Neural cell (in vitro differentiated cells): ENCODE data around the gene LRRK1. TPM values are rescaled to one million over a fixed set of nuclear protein-coding genes. Genes with fewer than 3 reads are reported as not detected.

Experiments used
- H2AFZ ChIP-seq: fragments of 200-600, 300-800 bp; sonication (generic), shearing (Covaris generic); 2 replicates; pipeline ENCODE4 v1.6.0; 2014; ENCODE audit warnings: low read depth, mild to moderate bottlenecking, antibody characterized with exemption, low read length, moderate library complexity
- H3F3A ChIP-seq: fragments of 200-600 bp; shearing (Covaris generic); 2 replicates; pipeline ENCODE4 v1.6.1; 2016; ENCODE audit warnings: mild to moderate bottlenecking, moderate library complexity, mixed read lengths, antibody characterized with exemption, low read length; ENCODE audit not compliant: insufficient read depth, poor library complexity, severe bottlenecking
- H3K27ac ChIP-seq: fragments of 200-600, 300-800 bp; sonication (generic), shearing (Covaris generic); 2 replicates; pipeline ENCODE4 v1.5.1; 2014; ENCODE audit warnings: mild to moderate bottlenecking, low read length, moderate library complexity
- H3K27me3 ChIP-seq: fragments of 300-800, 200-600 bp; sonication (generic), shearing (Covaris generic); 2 replicates; pipeline ENCODE4 v1.6.0; 2014; ENCODE audit warnings: mild to moderate bottlenecking, low read depth, low read length, moderate library complexity; ENCODE audit not compliant: insufficient read depth
- H3K36me3 ChIP-seq: fragments of 300-800, 200-600 bp; sonication (generic), shearing (Covaris generic); 2 replicates; pipeline ENCODE4 v1.5.1; 2014; ENCODE audit warnings: mild to moderate bottlenecking, antibody characterized with exemption, low read length, moderate library complexity; ENCODE audit not compliant: insufficient read depth
- H3K4me2 ChIP-seq: fragments of 300-800, 200-600 bp; sonication (generic), shearing (Covaris generic); 2 replicates; pipeline ENCODE4 v1.6.0; 2014; ENCODE audit warnings: mild to moderate bottlenecking, low read length
- H3K4me3 ChIP-seq: fragments of 300-800, 200-600 bp; sonication (generic), shearing (Covaris generic); 2 replicates; pipeline ENCODE4 v1.5.1; 2014; ENCODE audit warnings: mild to moderate bottlenecking, low read length, moderate library complexity
- H3K79me2 ChIP-seq: fragments of 200-600 bp; shearing (Covaris generic); replicated peaks from 2 replicates; pipeline ENCODE4 v1.6.0; 2014; ENCODE audit warnings: mild to moderate bottlenecking, low read length, moderate library complexity; ENCODE audit not compliant: insufficient read depth
- H3K9ac ChIP-seq: fragments of 300-800, 200-600 bp; sonication (generic), shearing (Covaris generic); 2 replicates; pipeline ENCODE4 v1.6.1; 2016; ENCODE audit warnings: mild to moderate bottlenecking, low read length, mixed read lengths
- H3K9me2 ChIP-seq: fragments of 200-600 bp; shearing (Covaris generic); 2 replicates; pipeline ENCODE4 v1.6.1; 2016; ENCODE audit warnings: mild to moderate bottlenecking, low read length, mixed read lengths; ENCODE audit not compliant: insufficient read depth
- H3K9me3 ChIP-seq: fragments of 200-600, 300-800 bp; sonication (generic), shearing (Covaris generic); 2 replicates; pipeline ENCODE4 v1.6.1; 2016; ENCODE audit warnings: mild to moderate bottlenecking, mixed run types, low read length, moderate library complexity, mixed read lengths
- H4K20me1 ChIP-seq: fragments of 200-600 bp; shearing (Covaris generic); 2 replicates; pipeline ENCODE4 v1.6.1; 2016; ENCODE audit warnings: mild to moderate bottlenecking, mixed run types; ENCODE audit not compliant: insufficient read depth
- CTCF ChIP-seq: fragments of 450-650 bp; IDR thresholded peaks from 2 replicates; pipeline ENCODE4 v1.5.1; 2014; ENCODE audit warnings: antibody characterized with exemption, mild to moderate bottlenecking, moderate library complexity; ENCODE audit not compliant: poor library complexity, severe bottlenecking
- EP300 ChIP-seq: fragments of 450-650 bp; conservative IDR thresholded peaks from 2 replicates; pipeline ENCODE4 v1.6.1; 2014; ENCODE audit warnings: antibody characterized with exemption, mild to moderate bottlenecking, moderate library complexity; ENCODE audit not compliant: poor library complexity, severe bottlenecking
- EZH2 ChIP-seq: fragments of 200-600, 300-800 bp; shearing (Covaris generic), sonication (generic); IDR thresholded peaks from 2 replicates; pipeline ENCODE4 v1.6.1; 2014; ENCODE audit warnings: antibody characterized with exemption, low read length, borderline replicate concordance, mild to moderate bottlenecking; ENCODE audit not compliant: insufficient read depth, poor library complexity, severe bottlenecking
- MXI1 ChIP-seq: fragments of 450-650 bp; conservative IDR thresholded peaks from 2 replicates; pipeline ENCODE4 v1.6.1; 2014; ENCODE audit warnings: antibody characterized with exemption, mild to moderate bottlenecking; ENCODE audit not compliant: poor library complexity, severe bottlenecking
- POLR2AphosphoS5 ChIP-seq: IDR thresholded peaks from 2 replicates; pipeline ENCODE4 v1.6.1; 2012
- RAD21 ChIP-seq: fragments of 450-650 bp; conservative IDR thresholded peaks from 2 replicates; pipeline ENCODE4 v1.6.1; 2014; ENCODE audit warnings: antibody characterized with exemption, mild to moderate bottlenecking, moderate library complexity
- REST ChIP-seq: IDR thresholded peaks from 2 replicates; pipeline ENCODE4 v1.6.1; 2012; ENCODE audit warnings: borderline replicate concordance
- SMC3 ChIP-seq: fragments of 450-650 bp; conservative IDR thresholded peaks from 2 replicates; pipeline ENCODE4 v1.6.1; 2014; ENCODE audit warnings: antibody characterized with exemption, mild to moderate bottlenecking, moderate library complexity; ENCODE audit not compliant: poor library complexity
- TAF1 ChIP-seq: IDR thresholded peaks from 2 replicates; pipeline ENCODE4 v1.6.1; 2012; ENCODE audit warnings: low read depth
- polyA plus RNA-seq: library from polyadenylated mRNA; depleted of rRNA; stranded (reverse); fragments of >200 nt; gene quantifications from 2 replicates; pipeline ENCODE4 v1.2.3, GENCODE V29; 2014

The LRRK1 gene
- polyA plus RNA-seq, 1 donor from 2014 or later = 0.06 TPM

- no peaks in the 10 kb centered on the region for H3K9me2 ChIP-seq
- H3K4me3 ChIP-seq = no peak overlapping the region
- H3K79me2 ChIP-seq = no peaks in the 10 kb centered on the region
- H4K20me1 ChIP-seq = no peaks in the 10 kb centered on the region
- H3K9ac ChIP-seq = no peak overlapping the region
- no peaks in the 10 kb centered on the region for H3F3A ChIP-seq
- no peaks in the 10 kb centered on the region for H3K36me3 ChIP-seq
- H3K27ac ChIP-seq = no peak overlapping the region
- H3K9me3 ChIP-seq = no peaks in the 10 kb centered on the region
- no peak overlapping the region for H2AFZ ChIP-seq
- TF ChIP-seq RAD21 = no peak
- TF ChIP-seq POLR2AphosphoS5 = no peak
- TF ChIP-seq EZH2 = no peak
- TF ChIP-seq MXI1 = no peak
- TF ChIP-seq REST = no peak
- TF ChIP-seq SMC3 = no peak
- no peak for TF ChIP-seq TAF1
- no peak for TF ChIP-seq EP300
- TF ChIP-seq CTCF = no peak
- no peaks in the 10 kb centered on the region for H3K27me3 ChIP-seq
- no peak overlapping the region for H3K4me2 ChIP-seq
Measured at GRCh38 chr15:101114610-101115009, 195.5 kb downstream of the LRRK1 start.

- Histone ChIP-seq H3K27ac (no peak overlapping the region), H3K9me2 (no peaks in the 10 kb centered on the region), H3K36me3 (no peaks in the 10 kb centered on the region), H4K20me1 (no peaks in the 10 kb centered on the region), H3K79me2 (no peaks in the 10 kb centered on the region), H2AFZ (no peak overlapping the region), H3K9me3 (no peaks in the 10 kb centered on the region), H3K9ac (no peak overlapping the region), H3K4me3 (no peak overlapping the region), H3F3A (no peaks in the 10 kb centered on the region), H3K4me2 (no peak overlapping the region), H3K27me3 (no peaks in the 10 kb centered on the region)
- TF ChIP-seq POLR2AphosphoS5 (no peak), MXI1 (no peak), REST (no peak), EZH2 (no peak), EP300 (no peak), SMC3 (no peak), RAD21 (no peak)
Measured at GRCh38 chr15:101115393-101115785, 196.2 kb downstream of the LRRK1 start.
